HepG2 (cell line): ENCODE measurements around the gene FBLIM1. TPM values are rescaled to one million over a fixed set of nuclear protein-coding genes. Genes with fewer than 3 reads are reported as not detected.

ENCODE experiments used
- ARID2 ChIP-seq: sonication (generic); formaldehyde crosslinking; IDR thresholded peaks from 2 replicates; pipeline ENCODE4 v1.8.1; 2022; ENCODE audit warnings: mild to moderate bottlenecking, missing genetic modification reagents, borderline replicate concordance
- KDM5B ChIP-seq: sonication (generic); formaldehyde crosslinking; IDR thresholded peaks from 2 replicates; pipeline ENCODE4 v1.4.0; 2020; ENCODE audit warnings: missing genetic modification reagents, mild to moderate bottlenecking, borderline replicate concordance
- MIER2 ChIP-seq: IDR thresholded peaks from 2 replicates; pipeline ENCODE4 v1.6.1; 2016; ENCODE audit warnings: missing biosample characterization, missing genetic modification reagents
- ZNF652 ChIP-seq: IDR thresholded peaks from 2 replicates; pipeline ENCODE4 v1.6.1; 2016; ENCODE audit warnings: low read depth, borderline replicate concordance
- ZNF841 ChIP-seq: sonication (generic); formaldehyde crosslinking; IDR thresholded peaks from 2 replicates; pipeline ENCODE4 v1.8.1; 2023; ENCODE audit warnings: missing genetic modification reagents, borderline replicate concordance
- polyA plus RNA-seq, 8 experiments: library from polyadenylated mRNA; depleted of rRNA in 3 of 8; stranded (reverse) in 7 of 8; unstranded in 1 of 8; fragments of >200 nt; fragmentation: Illumina TruSeq in 4 of 8; extraction: Trizol in 4 of 8; gene quantifications; 2 replicates each; pipeline versions ENCODE4 v1.2.1 to v1.2.3, GENCODE V29; 2011 to 2016; ENCODE audit warnings: low read depth in 4 of 8, missing spikeins in 1 of 8, mixed read lengths in 1 of 8; ENCODE audit not compliant: insufficient read depth in 1 of 8
- total RNA-seq, 5 experiments: library from RNA; depleted of rRNA; stranded (reverse); fragments of >200 nt; fragmentation: Illumina TruSeq; extraction: Trizol; gene quantifications; 2 replicates each; pipeline ENCODE4 v1.2.3, GENCODE V29; 2016; ENCODE audit warnings: low read depth in 1 of 5
- TF ChIP-seq, protein P1 (sequence below): sonication (generic); formaldehyde crosslinking; IDR thresholded peaks from 2 replicates; pipeline ENCODE4 v1.5.0; 2020; ENCODE audit warnings: missing genetic modification reagents, mild to moderate bottlenecking, borderline replicate concordance
- TF ChIP-seq, protein P2 (sequence below): sonication (generic); formaldehyde crosslinking; IDR thresholded peaks from 2 replicates; pipeline ENCODE4 v1.4.0; 2020; ENCODE audit warnings: missing genetic modification reagents, borderline replicate concordance
- TF ChIP-seq, protein P3 (sequence below): sonication (generic); formaldehyde crosslinking; IDR thresholded peaks from 2 replicates; pipeline ENCODE4 v1.4.0; 2020; ENCODE audit warnings: missing genetic modification reagents

FBLIM1 gene
- total and polyA plus RNA-seq, 2 of the 13 experiments (the other 11 are each of a cell fraction or from before 2014, with no cell fraction given), result 10.6 to 23.0 TPM

DNA sequence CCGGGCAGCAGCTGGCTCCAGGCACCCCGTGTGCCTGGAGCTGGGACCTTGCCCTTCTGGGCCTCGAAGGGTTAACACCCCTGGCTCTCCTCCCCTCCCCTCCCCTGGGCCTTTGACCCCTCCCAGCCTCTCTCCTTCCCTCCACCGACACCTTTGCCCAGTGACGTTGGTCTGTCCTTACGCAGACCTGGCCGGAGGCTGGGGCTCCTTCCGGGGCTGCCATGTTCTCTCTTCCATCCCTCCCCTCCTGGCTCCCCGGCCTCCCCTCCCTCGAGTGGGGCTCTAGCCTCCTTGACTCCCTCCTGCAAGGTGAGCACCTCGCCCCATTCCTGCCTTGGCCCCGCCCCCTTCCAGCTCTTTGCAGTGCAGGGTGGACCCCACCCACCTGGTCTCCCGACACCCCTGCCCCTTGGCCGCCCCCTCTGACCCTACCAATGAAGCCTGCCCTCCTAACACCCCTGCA, 16.2 kb upstream of the FBLIM1 start, which contains the start of gene TMEM82 (continued):
- TF ChIP-seq, protein P1, sequence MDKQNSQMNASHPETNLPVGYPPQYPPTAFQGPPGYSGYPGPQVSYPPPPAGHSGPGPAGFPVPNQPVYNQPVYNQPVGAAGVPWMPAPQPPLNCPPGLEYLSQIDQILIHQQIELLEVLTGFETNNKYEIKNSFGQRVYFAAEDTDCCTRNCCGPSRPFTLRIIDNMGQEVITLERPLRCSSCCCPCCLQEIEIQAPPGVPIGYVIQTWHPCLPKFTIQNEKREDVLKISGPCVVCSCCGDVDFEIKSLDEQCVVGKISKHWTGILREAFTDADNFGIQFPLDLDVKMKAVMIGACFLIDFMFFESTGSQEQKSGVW (CRISPR knock-in tag), result no peak
- TF ChIP-seq KDM5B (CRISPR knock-in tag) (no peak; the same call in 1 of the 2 replicates), ARID2 (CRISPR knock-in tag) (no peak), MIER2 (no peak), ZNF652 (CRISPR knock-in tag) (peak; percentile 95), ZNF841 (no peak)
- TF ChIP-seq, protein P2, sequence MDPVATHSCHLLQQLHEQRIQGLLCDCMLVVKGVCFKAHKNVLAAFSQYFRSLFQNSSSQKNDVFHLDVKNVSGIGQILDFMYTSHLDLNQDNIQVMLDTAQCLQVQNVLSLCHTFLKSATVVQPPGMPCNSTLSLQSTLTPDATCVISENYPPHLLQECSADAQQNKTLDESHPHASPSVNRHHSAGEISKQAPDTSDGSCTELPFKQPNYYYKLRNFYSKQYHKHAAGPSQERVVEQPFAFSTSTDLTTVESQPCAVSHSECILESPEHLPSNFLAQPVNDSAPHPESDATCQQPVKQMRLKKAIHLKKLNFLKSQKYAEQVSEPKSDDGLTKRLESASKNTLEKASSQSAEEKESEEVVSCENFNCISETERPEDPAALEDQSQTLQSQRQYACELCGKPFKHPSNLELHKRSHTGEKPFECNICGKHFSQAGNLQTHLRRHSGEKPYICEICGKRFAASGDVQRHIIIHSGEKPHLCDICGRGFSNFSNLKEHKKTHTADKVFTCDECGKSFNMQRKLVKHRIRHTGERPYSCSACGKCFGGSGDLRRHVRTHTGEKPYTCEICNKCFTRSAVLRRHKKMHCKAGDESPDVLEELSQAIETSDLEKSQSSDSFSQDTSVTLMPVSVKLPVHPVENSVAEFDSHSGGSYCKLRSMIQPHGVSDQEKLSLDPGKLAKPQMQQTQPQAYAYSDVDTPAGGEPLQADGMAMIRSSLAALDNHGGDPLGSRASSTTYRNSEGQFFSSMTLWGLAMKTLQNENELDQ (CRISPR knock-in tag), result no peak
- TF ChIP-seq, protein P3, sequence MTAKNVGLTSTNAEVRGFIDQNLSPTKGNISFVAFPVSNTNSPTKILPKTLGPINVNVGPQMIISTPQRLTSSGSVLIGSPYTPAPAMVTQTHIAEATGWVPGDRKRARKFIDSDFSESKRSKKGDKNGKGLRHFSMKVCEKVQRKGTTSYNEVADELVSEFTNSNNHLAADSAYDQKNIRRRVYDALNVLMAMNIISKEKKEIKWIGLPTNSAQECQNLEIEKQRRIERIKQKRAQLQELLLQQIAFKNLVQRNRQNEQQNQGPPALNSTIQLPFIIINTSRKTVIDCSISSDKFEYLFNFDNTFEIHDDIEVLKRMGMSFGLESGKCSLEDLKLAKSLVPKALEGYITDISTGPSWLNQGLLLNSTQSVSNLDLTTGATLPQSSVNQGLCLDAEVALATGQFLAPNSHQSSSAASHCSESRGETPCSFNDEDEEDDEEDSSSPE (CRISPR knock-in tag), result 0 out of 2 replicates have a peak, but pooled peaks have one; percentile 24
